ENCODE data around the gene HDAC10.

HDAC10 gene

DNA sequence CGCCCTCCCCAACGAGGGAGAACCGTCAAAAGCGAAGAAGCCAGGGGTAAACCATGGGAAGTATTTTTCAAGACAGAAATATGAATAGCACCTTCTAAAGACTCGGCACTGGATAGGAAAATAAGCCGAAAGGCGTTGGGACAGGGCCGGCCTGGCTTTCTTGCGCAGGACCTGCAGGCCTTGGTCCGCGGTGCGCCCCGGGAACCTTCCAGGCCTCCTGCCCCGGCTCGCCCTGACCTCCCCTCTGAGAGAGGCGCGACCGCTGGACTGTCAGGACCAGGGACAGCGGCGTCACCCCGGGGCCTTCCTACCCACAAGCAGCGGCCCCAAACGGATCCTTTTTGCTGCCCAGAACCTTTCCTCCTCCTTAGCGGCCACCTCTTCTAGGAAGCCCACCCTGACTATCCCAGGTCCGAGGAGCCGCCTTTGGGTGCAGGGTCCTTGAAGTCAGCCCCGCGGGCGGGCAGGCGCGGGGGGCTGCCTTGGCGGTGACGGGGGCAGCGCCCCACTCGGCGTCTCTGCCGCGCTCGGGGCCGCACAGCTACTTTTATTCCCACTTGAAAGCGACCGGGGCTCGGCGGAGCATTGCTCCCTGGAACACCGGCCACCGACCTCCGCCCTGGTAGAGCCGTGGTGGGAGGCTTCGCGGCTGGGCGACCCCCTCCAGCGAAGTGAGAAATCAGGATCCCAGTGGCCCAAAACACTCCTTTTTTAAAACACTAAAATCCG lies 19.8 kb upstream of the HDAC10 start:
- DNase-seq (ENCODE audit: low read depth), result peak; percentile 55

DNA sequence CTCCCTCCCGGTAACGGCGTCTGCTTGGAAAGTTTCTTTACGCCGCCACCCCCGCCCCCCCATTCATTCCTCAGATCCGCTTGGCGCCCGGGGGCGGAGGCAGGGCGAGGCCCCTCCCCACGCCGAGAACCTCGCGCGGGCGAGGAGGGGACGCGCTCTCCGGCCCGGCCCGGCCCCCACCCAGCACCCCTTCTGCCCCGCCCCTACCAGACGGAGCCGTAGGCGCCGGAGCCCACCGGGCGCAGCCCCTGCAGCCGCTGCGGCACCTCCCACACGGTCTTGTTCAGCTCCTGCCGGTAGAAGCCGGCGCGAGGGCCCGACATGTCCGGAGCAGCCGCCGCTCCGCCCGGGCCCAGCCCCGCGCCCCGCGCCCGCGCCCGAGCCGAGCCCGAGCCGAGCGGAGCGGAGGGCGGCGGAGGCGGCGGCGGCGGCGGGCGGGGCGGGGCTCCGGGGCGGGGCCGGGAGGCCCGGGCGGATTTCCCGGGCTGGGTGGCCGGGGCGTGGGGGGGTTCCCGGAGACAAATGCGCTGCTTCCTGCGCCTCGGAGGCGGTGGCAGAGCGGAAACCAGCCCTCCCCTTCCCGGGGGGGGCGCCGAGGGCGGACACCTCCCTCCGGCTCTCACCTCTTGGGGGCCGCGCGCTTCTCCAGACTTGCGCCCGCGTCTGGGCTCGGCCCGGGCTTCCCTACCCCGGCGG lies 19.1 kb upstream of the HDAC10 start, which contains the start of gene MAPK11:
TSS of gene MAPK11 (minus strand) at position 411 of the 696 bp plus-strand sequence. CDS start at position 323, 88 bp downstream.
- peak; percentile 52 for DNase-seq (ENCODE audit: low read depth)

DNA sequence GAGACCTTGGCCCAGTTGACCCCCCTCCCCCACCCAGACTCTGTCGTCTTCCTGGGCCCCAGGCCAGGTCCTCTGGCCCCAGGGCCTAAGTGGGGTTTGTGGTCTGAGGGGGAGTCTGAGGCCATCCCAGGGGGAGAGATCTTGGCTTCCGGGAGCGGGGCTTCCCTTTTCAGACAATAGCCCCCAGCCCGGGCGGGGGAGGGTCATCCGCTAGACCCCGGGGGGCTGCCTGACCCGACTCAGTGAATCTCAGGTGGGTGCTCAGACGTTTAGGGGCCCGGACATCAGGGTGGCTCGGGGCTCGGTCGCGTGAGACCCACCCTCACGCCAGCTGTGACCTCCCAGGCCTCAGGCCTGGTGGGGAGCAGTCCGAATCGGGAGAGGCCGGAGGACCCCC lies 18.5 kb upstream of the HDAC10 start:
- no peak for DNase-seq (ENCODE audit: low read depth)

DNA sequence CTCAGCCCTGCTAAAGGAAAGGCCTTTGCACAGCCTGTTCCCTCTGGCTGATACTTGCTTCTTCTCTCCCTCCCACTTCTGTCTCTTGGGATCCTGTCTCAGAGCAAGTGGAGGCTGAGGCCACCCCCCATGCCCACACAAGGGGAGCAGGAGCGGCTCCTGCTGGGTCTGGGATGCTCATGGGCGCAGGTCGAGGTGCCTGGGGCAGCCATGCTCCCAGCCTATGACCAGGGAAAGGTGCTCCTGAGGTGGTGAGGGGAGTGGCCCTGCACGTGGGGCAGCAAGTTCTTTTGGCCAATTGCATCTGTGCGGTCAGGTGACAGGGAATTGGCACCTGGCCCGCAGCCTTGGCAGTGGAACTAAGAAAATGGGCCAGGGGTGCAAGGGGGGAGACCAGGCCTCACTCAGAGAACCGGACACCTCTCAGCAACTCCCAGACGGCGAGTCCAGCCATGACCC lies 17.6 kb upstream of the HDAC10 start:
- DNase-seq (ENCODE audit: low read depth), result no peak

DNA sequence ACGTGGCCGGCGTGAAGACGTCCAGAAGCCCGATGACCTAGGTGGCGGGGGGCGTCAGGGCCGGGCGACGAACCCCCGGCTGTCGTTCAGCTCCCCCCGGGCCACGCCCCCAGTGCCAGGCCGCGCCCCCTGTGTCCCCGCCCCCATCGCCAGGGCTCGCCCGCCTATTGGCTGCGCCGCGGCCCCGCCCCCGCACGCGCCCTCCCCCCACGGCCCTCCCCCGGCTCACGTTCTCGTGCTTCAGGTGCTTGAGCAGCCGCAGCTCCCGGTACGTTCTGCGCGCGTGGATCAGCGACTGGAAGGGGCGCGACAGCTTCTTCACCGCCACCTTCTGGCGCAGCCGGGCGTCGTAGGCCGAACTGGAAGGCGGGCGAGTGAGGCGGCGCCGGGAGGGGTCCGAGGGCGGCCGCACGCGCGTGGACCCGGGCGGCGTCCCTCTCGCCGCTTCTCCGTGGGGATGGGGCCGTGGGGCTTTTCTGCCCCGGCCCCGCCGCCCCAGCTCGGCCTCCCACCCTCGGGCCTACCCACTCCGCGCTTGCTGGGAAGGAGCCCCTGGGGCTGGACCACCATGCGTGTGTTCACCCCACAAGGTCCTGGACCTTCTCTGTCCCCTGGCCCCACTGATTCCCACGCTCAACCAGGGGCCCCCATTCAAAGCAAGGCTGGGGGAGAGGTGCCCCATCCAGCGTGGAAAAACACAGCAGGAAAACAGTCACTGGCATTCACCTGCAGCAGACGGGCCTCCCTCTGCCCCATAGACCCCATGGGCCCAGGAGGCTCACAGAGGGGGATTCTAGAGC lies 16.7 kb upstream of the HDAC10 start:
- peak; percentile 40 for DNase-seq (ENCODE audit: low read depth)

DNA sequence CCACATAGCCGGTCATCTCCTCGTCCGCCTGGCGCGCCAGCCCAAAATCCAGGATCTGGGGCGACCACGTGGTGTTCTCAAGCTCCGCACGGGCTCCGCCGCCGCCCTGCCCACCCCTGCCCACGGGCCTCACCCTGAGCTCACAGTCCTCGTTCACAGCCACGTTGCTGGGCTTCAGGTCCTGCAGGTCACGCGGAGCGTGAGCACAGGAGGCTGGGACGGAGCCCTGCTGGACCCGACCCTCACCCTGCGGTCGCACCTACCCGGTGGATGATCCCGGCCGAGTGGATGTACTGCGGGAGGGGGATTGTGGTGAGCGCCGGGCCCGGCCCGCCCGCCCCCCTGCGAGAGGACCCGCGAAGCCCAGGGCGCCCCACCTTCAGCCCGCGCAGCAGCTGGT lies 15.9 kb upstream of the HDAC10 start:
- DNase-seq (ENCODE audit: low read depth), result no peak

DNA sequence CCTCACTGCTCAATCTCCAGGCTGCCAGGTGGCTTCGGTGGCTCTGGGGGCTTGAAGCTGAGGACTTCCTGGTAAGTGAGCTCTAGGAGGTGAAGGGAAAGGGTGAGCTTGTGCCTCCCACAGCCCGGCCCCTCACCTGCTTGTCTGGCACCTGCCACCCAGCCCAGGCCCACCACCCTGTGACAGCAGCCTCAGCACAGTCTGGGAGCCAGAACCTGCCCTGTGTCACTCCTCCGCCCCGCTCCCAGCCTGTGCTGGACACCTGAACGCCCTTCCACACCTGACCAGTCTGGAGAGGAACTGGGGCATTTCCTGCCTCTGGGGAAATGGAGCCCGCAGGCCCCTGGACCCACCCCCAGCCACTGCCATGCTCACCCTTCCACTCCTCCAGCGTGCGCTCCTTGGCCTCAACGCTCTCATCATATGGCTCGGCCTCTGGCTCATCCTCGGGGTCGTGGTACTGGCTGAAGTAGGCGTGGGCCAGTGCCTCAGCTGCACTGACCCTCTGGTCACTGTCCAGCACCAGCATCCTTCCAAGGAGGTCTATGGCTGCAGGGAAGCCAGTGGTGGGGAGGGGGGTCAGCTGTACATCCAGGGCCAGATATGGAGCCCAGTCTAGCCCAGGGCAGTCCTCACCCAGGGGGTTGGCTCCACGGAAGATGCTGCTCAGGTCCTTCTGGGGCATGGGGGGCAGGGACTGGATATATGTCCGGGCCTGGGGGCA lies 14.0 kb upstream of the HDAC10 start:
- no peak for DNase-seq (ENCODE audit: low read depth)

DNA sequence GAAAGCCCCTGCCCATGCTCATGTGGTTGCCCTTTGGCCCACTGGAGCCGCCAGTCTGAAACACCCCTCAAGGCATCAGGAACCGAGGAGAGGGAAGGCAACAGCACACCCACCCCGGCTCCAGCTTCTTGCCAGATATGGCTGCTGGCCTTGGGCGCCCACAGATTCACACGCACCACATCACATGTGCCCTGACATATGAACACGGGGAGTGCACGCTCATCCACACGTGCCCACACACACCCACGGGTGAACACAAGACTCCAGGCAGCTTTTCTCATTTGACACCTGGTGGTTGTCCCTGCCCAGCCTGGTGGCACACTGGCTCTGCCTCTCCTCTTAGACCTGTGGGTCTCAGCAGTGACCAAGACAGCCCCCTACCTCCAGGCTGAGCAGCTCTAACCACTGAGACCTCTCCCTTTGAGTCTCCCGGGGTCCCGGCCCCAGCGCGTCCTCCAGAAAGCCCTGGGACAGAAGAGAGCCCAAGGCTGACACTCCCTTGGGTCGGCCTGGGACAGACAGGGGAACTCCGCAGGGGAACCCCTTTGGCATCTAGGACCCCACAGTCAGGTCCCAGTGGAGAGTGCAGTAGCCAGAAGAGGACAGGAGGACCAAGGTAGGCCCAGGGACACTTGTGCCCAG lies 13.2 kb upstream of the HDAC10 start:
- no peak for DNase-seq (ENCODE audit: low read depth)

DNA sequence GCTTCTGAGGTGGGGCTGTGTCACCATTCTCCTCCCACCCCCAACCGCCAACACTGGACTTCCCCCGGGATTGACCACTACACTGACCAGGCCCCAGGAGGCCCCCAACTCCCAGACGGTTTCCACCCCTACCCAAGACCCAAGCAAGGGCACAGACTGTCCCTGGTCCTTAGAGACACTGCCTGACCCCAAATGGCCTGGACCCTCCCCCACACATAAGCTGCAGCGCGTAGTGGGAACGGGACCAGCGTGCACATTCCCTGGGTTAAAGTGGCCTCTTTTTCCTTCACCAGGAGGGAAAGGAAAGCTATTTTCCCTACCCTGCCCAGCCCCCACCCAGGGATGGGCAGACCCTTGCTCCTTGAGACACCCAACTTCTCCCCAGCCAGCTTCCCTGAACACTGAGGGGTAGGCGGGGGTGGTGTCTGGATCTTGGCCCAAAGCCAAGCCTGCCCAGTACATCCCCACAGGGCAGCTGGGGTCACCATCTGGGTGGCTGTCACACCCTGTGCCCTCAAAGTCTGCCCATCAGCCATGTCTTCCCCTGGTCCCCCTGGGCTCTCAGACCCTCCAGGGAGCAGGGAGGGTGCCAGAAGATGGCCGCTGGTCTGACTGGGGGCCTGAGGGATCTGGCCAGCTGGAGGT lies 12.0 kb upstream of the HDAC10 start:
- DNase-seq (ENCODE audit: low read depth), result no peak

DNA sequence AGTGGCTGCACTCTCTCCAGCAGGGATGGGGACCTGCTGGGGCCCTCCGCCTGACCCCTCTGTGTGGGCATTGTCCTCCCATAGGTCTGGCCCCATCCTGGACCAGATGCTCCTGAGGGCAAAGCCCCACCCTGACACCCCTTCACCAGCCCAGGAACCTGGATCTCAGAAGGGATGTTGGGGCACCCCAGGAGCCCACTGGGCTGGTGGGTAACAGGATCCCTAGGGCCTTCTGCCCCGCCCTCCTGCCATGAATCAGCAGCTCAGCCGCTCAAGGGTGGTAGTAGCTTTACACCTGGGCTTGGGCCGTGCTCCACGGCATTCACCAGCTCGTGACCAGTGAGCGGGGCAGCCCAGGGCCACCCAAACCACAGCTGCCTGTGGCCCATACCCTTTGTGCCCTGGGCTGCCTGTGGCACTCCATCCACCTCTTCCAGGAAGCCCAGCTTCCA lies 11.4 kb upstream of the HDAC10 start:
- DNase-seq (ENCODE audit: low read depth), result no peak

DNA sequence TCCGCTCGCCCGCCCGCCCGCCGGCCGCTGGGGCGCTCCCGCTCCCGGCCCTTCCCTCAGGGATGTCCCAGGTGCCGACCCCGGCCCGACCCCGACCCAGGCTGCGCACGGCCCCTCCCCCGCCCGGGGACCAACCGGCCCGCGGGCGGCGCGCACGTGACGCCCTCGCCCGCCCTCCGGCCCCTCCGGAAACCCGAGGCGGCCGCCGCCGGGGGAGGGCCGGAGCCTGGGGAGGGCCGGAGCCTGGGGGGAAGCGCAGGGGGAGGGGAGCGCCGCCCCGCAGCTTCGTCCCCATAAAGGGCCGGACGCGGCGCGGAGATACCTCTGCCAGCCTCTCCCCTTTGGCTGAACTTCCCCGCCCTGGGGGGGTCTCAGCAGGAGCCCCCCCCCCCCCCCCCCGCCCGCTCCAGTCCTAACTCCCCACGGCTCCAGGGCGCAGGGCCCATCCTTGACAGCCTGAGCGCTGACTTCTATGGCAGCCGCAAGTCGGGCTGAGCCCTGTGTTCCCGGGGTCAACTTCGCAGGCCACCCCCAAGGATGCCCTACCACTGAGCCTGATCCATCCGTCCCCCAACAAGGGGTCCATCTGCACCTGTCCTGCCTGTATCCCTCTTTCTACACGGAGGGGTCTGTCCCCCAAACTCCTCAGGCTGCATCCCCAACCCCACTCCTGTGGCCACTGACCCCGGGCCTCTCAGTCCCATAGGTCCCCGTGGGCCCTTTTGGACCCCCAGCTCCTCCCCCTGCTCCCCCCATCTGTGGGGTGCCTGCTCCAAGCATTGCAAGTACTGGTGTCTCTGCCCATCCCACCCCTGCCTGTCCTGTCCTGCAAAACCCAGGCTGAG lies 10.8 kb upstream of the HDAC10 start, which contains the start of gene MAPK12:
TSS of gene MAPK12 (minus strand) at position 69 of the 845 bp plus-strand sequence. CDS start 174 bp downstream, outside the sequence.
- DNase-seq (ENCODE audit: low read depth), result no peak

DNA sequence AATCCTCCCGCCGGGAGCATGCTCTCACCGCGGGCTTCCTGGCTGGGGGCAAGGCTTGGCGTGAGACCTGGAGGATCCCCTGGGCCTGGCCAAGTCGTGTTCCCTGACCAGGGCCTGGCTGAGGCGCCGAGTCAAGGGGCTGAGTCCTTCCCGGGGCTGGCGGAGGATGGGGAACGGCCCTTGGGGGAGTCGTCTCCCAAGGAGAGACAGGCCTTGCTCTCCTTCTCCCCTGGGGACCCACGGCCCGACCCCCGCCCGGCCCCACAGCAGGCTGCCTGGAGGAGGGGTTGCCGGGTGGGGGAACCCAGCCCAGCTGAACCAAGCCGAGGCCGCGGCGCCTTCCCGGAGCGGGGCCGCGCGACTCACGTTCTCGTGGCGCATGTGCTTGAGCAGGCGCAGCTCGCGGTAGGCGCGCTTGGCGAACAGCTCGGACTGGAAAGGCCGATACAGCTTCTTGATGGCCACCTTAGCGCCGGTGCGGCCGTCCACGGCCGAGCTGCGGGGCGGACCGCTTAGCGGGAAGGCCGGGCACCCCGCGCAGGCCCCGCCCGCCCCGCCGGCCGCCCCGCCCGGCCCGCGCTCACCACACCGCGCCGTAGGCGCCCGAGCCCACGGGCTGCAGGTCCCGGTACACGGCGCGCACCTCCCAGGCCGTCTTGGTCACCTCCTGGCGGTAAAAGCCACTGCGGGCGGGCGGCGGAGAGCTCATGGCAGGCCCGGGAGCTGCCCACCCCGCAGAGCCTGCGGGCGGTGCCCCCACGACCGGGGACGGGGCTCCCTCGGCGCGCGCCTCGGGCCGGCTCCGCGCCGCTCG lies 9.9 kb upstream of the HDAC10 start:
- DNase-seq (ENCODE audit: low read depth), result no peak

DNA sequence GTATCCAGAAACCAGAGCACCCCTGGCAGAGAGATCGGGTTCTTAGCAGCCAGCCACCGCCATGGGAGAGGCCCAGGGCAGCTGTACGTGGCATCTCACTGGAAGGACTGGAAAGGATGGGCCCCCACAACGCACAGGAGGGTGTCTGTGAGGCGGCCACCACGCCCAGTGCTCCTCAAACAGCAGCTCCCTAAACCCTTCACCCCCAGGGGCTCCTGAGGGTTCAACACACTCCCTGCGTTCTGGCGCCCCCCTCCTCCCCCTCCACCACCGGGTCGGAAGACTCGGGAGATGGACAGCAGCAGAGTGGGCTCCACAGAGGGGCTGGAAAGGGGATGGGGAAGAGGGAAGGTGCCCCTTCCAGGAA lies 9.4 kb upstream of the HDAC10 start:
- no peak for DNase-seq (ENCODE audit: low read depth)

DNA sequence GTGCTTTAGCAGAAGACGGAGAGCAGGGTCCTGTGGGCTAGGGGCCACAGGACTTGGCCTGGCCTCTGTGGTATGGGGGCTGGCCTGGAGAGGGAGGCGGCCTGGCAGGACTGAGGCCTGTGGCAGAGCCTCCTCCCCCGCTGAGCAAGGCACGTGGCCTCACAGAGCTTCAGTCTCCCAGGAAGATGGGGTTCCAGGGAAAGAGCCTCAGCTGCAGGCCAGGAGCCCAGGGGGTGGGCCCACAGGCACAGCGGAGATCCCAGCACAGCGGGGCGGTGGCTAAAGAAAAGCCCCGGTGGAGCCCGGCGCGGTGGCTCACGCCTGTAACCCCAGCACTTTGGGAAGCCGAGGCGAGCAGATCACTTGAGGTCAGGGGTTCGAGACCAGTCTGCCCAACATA lies 8.2 kb upstream of the HDAC10 start:
- DNase-seq (ENCODE audit: low read depth), result no peak

DNA sequence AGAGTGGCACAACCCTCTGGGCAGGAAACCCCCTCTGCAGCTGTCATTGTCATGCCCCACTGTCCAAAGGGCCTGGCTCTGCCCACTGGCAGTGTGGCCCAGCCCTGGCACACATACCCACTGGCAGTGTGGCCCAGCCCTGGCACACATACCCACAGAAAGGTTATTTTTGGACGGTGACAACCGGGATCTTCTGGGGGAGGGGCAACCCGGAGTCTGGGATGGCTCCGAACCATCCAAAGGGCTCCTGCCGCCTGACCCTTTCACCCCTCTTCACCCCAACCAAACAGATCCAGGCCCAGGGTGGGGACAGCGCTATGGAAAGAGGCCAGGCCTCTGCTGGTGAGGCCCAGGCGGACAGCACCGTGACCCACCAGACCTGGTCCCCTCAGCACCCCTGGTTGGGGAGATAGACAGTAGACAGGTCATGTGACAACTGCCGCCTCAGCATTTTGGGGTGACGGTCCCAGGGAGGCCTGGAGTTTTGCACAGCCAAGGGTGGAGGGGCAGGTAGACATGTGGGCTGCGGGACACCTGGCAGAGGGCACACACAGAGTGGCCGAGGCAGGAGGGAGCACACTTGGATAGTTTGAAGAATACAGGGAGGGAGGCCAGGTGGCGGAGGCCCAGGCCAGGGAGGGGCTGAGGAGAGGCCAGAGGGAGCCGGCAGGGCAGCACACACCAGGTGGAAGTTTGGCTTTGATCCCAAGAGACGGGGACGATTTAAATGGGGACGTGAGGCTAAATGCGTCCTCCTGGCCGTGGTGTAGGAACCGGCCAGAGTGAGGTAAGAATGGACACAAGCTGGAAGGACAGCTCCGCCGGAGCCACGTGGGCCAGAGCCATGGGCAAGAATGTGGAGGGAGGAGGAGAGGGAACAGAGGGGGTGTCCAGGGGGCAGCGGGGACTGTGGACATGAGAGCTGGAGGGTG lies 7.6 kb upstream of the HDAC10 start:
- DNase-seq (ENCODE audit: low read depth), result no peak

DNA sequence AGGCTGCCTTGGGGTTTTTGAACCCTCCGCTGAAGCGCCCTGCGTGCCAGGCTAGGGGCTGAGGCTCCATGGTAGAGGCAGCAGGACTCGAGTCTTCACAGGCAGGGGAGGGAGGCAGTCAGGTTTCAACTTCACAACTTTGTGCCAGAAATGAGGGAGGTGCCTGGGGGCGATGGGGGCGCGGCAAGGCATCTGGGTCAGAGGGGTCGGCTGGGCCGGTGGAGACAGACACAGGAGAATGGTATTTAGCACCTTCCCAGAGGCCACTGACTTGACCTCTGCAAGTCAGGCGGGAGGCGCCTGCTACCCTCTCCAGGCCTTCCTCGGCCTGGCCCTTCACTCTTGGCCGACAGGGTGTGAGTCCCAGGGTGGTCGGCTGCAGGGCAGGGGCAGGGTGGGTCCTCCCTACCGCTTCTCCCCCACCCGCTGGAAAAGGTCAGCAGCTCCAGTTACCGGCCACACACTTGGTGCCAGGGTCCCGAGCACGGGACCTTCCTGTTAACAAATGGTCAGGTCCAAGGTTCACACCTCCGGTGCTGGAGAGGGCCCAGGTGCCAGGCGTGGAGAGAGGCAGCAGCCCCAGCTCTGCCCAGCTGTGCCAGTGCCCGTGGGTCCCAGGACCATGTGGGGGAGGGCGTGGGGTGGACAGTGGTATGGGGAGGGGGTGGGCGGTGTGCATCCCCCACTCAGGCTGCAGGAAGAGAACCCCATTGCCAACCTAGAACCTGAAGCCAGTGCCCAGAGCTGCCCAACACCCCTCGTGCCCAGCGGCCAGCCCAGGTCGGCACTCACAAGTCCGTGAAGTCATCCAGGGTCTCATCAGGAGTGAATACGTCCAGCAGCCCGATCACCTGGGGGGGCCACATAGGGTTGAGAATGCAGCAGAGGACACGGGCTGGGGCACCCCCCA lies 6.6 kb upstream of the HDAC10 start:
- no peak for DNase-seq (ENCODE audit: low read depth)

DNA sequence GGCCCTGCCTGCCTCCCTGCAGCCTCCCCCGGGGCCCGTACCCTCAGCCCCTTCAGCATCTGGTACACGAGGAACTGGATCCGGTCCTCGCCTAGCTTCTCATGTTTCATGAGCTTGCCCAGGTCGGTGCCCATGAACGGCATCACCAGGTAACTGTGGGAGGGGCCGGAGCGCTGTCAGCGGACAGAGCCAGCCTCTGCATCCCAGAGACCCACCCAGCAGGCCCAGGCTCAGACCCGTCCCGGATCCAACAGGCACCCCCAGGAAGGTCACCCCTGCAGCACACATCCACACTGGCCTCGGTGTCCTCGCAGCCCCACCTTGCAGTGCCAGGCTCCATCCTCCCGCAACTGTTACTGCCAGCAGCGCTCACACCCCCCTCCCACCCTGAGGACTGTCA lies 6.0 kb upstream of the HDAC10 start:
- no peak for DNase-seq (ENCODE audit: low read depth)

Measured in T follicular helper cell (primary cell).